Fibroblast of skin of right quadriceps (primary cell): Measurements from ENCODE around the gene KBTBD2.
A peak's percentile ranks its signal among the peaks of the same experiment; 100 is the strongest.
"Not testable (repeated sequence)": the region's sequence is repeated elsewhere in the genome, so short reads cannot be mapped to it uniquely, and the experiment has no call there.

ENCODE experiments used
- DNase-seq: peaks from one replicate; pipeline ENCODE4 v3.0.0-alpha.2; 2013

Gene KBTBD2

DNA sequence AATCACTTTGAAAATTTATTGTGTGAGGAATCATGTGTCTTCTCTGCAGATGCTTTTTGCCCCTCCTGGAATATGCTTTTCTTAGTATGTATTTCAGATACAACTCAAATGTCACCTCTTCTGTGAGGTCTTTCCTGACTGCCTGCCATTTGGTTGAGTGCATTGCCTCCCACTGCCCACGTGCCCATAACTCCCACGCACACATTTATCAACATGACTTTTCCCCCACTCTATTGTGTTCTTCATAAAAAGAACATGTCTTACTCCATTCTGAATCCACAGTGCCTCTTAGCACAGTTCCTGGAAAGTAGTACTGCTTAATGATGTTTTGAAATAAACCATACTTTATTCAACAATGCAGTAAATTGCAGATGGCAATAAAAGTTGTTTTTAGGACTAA is 42.9 kb downstream of the KBTBD2 start:
- DNase-seq, result not testable (repeated sequence)

DNA sequence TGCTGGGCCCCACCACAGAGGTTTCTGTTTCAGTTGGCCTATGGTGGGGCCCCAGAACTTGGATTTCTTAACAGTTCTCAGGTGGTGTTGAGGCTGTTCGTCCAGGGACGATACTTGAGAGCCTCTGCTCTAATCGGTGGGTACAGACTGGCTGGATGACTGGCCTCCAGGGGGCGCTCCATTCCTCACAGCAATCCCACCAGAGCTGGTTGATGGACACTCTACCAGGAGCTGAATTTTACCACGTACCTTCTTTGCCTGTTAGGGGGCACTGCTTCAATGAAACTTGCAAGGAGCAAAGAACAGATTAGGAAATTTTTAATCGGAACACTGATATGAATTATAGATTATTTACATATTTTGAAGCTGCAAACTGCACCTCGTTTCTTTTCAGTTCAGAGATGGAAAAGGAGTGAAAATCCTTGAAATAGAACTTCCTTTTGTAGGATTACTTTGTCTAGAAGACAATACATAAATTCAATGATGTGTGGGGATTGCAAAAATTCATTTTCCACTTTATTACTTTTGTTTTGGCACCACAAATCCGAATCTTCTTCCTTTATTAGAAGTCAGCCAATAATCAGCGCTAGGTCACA is 44.8 kb downstream of the KBTBD2 start:
- peak; percentile 66 for DNase-seq

GRCh38 chr7:32844748-32845147 is 46.8 kb downstream of the KBTBD2 start:
- not testable (repeated sequence) for DNase-seq

DNA sequence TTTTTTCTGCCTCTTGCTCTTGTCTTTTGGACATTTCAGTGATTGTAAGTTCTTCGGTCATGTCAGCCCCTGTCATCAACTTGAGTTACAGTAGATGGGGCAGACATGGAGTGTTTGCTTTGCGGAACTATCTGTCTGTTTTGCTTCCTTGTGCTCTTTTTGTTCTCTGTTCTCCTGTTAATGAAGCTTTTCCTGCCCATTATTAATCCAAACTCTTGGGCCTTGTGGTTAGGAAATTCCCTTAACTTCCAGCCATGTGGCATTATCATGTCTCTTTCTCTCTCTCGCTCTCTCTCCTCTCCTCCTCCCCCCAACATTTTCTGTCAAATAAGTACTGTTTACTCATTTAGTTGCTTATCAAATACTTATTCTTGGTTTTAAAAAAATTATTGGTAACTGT is 47.8 kb downstream of the KBTBD2 start:
- peak; percentile 6 for DNase-seq

DNA sequence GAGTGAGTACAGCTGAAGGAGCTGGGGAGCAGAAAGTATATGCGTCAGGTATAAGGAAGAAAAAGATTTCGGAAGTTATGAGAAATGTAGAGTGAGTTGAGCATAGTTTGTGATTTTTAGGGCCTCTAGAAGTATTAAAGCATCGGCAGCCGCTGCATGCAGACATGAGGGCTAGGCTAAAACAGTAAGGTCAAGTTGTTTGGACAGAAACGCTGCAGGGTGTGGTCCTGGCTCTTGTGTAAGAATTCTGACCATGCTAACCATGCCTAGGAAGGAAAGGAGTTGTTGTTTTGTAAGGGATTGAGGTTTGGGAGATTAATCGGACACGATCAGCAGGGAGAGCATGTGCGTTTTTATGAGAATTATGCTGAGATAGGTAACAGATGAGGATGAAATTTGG is 51.7 kb downstream of the KBTBD2 start:
- not testable (repeated sequence) for DNase-seq

DNA sequence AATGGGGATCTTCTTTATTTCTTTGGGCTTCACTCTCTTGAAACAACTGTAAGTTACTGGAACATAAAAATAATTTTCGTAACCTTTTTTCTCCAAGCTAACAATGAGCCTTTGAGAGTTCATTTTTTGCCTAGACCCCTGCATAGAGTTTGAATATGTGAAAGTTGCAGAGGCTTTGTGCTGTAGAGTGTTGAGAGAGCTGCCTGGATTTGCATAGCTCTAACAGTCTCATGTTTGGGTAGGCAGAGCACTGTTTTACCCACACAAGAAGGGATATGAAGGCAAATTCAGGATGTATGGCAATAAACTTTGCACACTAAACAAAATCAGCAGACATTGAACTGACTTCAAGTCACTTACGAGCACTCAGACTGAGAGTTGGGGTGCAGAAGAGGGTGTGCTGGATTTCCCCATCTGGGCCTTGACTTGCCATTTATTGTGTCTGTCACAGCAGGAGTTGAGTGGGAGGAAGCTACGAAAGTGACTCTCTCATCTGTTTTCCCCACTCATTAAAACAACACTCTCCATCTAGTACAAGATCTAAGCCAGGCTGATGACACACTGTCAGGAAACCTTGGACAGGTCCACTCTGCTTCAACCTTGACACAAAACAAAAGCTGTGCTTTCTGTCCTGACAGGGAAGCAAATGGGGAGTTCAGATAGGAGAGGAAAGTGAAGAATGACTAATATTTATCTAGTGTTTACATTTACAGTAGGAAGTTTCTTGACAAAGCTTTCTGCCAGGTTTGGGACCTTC is 62.4 kb downstream of the KBTBD2 start:
- DNase-seq, result not testable (repeated sequence)
